Activated B cell treated with CpG ODN at 0.5 μM for 24 hours (primary cell): Measurements from ENCODE around the gene CRIP2. TPM values are rescaled to one million over a fixed set of nuclear protein-coding genes. Genes with fewer than 3 reads are reported as not detected.

Source experiments
- ATAC-seq: fragments of 200-7000 bp; cut with Tn5 transposase; one replicate; pipeline ENCODE4 v1.10.0; 2021; ENCODE audit warnings: low read depth, mild to moderate bottlenecking, moderate library complexity
- CTCF ChIA-PET: fragments of 350-600 bp; sonication (Branson Sonifier 250); formaldehyde crosslinking; loops from one replicate; lab custom pipeline; 2021; ENCODE audit warnings: antibody characterized with exemption; lab: Charles Lee
- POLR2A ChIA-PET: fragments of 350-600 bp; sonication (Branson Sonifier 250); formaldehyde crosslinking; loops from one replicate; lab custom pipeline; 2021; ENCODE audit warnings: antibody characterized with exemption; lab: Charles Lee
- DNase-seq: peaks from one replicate; pipeline ENCODE4 v3.0.0; 2022
- H3K27ac Mint-ChIP-seq: one replicate; pipeline ENCODE4 v1.8.0; 2020; ENCODE audit warnings: mixed read lengths
- H3K27me3 Mint-ChIP-seq: one replicate; pipeline ENCODE4 v1.8.0; 2021; ENCODE audit warnings: mixed read lengths
- H3K36me3 Mint-ChIP-seq: one replicate; pipeline ENCODE4 v1.8.0; 2021; ENCODE audit warnings: low read depth, mixed read lengths
- H3K4me1 Mint-ChIP-seq: one replicate; pipeline ENCODE4 v1.8.0; 2021; ENCODE audit warnings: mixed read lengths
- H3K4me3 Mint-ChIP-seq: one replicate; pipeline ENCODE4 v1.8.0; 2020; ENCODE audit warnings: mild to moderate bottlenecking, mixed read lengths
- H3K9me3 Mint-ChIP-seq: one replicate; pipeline ENCODE4 v1.8.0; 2020; ENCODE audit warnings: mixed read lengths
- CTCF ChIP-seq: fragments of 200-600 bp; IDR thresholded peaks from one replicate; pipeline ENCODE4 v1.8.0; 2022; ENCODE audit warnings: antibody characterized with exemption, mild to moderate bottlenecking
- intact Hi-C: fragments of 100-400 bp; cut with micrococcal nuclease; formaldehyde crosslinking; loops from one replicate; pipeline ENCODE4 v1.15.1; 2024
- total RNA-seq: library from RNA; stranded (reverse); gene quantifications from 2 replicates; pipeline ENCODE4 v1.2.3, GENCODE V29; 2022

The CRIP2 gene
- total RNA-seq, 1 donor from 2014 or later = 3.0 TPM

- ChIA-PET POLR2A (interaction anchor here (0.6 to 2.5 kb wide), 11 partner anchors 8 to 831 kb away, joined by 3 to 33 read pairs (median 6); partner anchors contain the start of genes BRF1 and TEX22), CTCF (interaction anchor here (0.7 to 4.1 kb wide), 17 partner anchors 8 to 423 kb away, joined by 3 to 104 read pairs (median 6); partner anchors contain the start of genes GPR132 and TEX22)
- Mint-ChIP-seq H3K4me1 (peaks cover 49% of the 10 kb centered on the region), H3K36me3 (peaks cover 2% of the 10 kb centered on the region), H3K9me3 (no peaks in the 10 kb centered on the region), H3K4me3 (peak overlapping the region; percentile 80), H3K27ac (peak overlapping the region; percentile 84), H3K27me3 (no peaks in the 10 kb centered on the region)
- ATAC-seq = no peak
- no peak for TF ChIP-seq CTCF
- DNase-seq = no peak
- intact Hi-C loops = loop anchor here (1.0 kb wide), 2 partner anchors 8 to 41 kb away; no protein-coding TSS in a partner anchor
These were observed 14.3 kb downstream of the CRIP2 start for GRCh38 chr14:105488781-105489541.

- TF ChIP-seq CTCF = no peak
- ChIA-PET POLR2A (interaction anchor here (0.6 to 2.5 kb wide), 12 partner anchors 9 to 832 kb away, joined by 3 to 33 read pairs (median 6); partner anchors contain the start of genes BRF1 and TEX22), CTCF (interaction anchor here (0.7 to 4.1 kb wide), 22 partner anchors 9 to 424 kb away, joined by 3 to 104 read pairs (median 4); partner anchors contain the start of genes GPR132 and TEX22)
- Mint-ChIP-seq H3K36me3 (peaks cover 2% of the 10 kb centered on the region), H3K27ac (peak overlapping the region; percentile 84), H3K4me3 (peak overlapping the region; percentile 80), H3K4me1 (peaks cover 42% of the 10 kb centered on the region), H3K9me3 (no peaks in the 10 kb centered on the region), H3K27me3 (no peaks in the 10 kb centered on the region)
- peak; percentile 77 for DNase-seq
- intact Hi-C loops = loop anchor here (1.0 to 5.0 kb wide), 14 partner anchors 8 to 737 kb away; partner anchors contain the start of genes CDCA4, CLBA1, PACS2 and SIVA1
- ATAC-seq = peak; percentile 9
These were observed 15.1 kb downstream of the CRIP2 start for GRCh38 chr14:105489542-105490266.

- peaks cover 37% of the 10 kb centered on the region for H3K4me1 Mint-ChIP-seq
- POLR2A ChIA-PET = interaction anchor here (0.6 to 2.5 kb wide), 11 partner anchors 9 to 370 kb away, joined by 3 to 33 read pairs (median 7); partner anchors contain the start of genes BRF1 and TEX22
- no peak for DNase-seq
- H3K27ac Mint-ChIP-seq = no peak overlapping the region
- intact Hi-C loops = loop anchor here (1.0 to 5.0 kb wide), 12 partner anchors 13 to 737 kb away; partner anchors contain the start of genes CDCA4, CLBA1, PACS2 and SIVA1
- no peaks in the 10 kb centered on the region for H3K27me3 Mint-ChIP-seq
- peak overlapping the region; percentile 80 for H3K4me3 Mint-ChIP-seq
- no peaks in the 10 kb centered on the region for H3K9me3 Mint-ChIP-seq
- no peak for TF ChIP-seq CTCF
- CTCF ChIA-PET = interaction anchor here (0.7 to 4.1 kb wide), 21 partner anchors 9 to 425 kb away, joined by 3 to 104 read pairs (median 5); partner anchors contain the start of genes GPR132 and TEX22
- ATAC-seq = no peak
- H3K36me3 Mint-ChIP-seq = peaks cover 2% of the 10 kb centered on the region
These were observed 15.6 kb downstream of the CRIP2 start for GRCh38 chr14:105490267-105490571.

GRCh38 chr14:105490572-105491365 lies 16.1 kb downstream of the CRIP2 start, which contains the start of gene TEDC1:
TSS of gene TEDC1 (plus strand) at chr14:105491246. CDS start at chr14:105491376, 130 bp downstream.
- H3K36me3 Mint-ChIP-seq = peaks cover 2% of the 10 kb centered on the region
- ChIA-PET POLR2A (interaction anchor here (1.2 to 2.5 kb wide), 6 partner anchors 10 to 190 kb away, joined by 3 to 33 read pairs (median 11); partner anchors contain the start of genes BRF1 and TEX22), CTCF (interaction anchor here (1.0 to 4.1 kb wide), 14 partner anchors 10 to 400 kb away, joined by 3 to 104 read pairs (median 8); partner anchors contain the start of gene TEX22)
- H3K27ac Mint-ChIP-seq = peak within 1 kb of the TSS; percentile 97
- peak; percentile 96 for DNase-seq
- peak within 1 kb of the TSS; percentile 87 for H3K4me3 Mint-ChIP-seq
- no peaks in the 10 kb centered on the region for H3K27me3 Mint-ChIP-seq
- intact Hi-C loops = loop anchor here (1.0 to 5.0 kb wide), 14 partner anchors 14 to 738 kb away; partner anchors contain the start of genes BRF1, CDCA4, CLBA1 and GPR132
- peaks cover 33% of the 10 kb centered on the region for H3K4me1 Mint-ChIP-seq
- ATAC-seq = peak; percentile 73
- no peaks in the 10 kb centered on the region for H3K9me3 Mint-ChIP-seq
- peak; percentile 57 for TF ChIP-seq CTCF
